Right lobe of liver (tissue), 4 donors: ENCODE results near the gene EXOC2.

Experiments used
- POLR2A ChIP-seq: fragments of 450-650 bp; IDR thresholded peaks from one replicate; pipeline ENCODE4 v1.6.1; 2017; ENCODE audit warnings: antibody characterized with exemption, mild to moderate bottlenecking
- TF ChIP-seq, protein P1 (sequence below), 4 donors: fragments of 200-600 bp in 3 of 4; fragments of 450-650 bp in 1 of 4; IDR thresholded peaks; one replicate each; pipeline versions ENCODE4 v1.5.1 to v1.8.0; 2016 to 2022; ENCODE audit warnings: antibody characterized with exemption in 4 of 4, mild to moderate bottlenecking in 2 of 4
- donor health status: DM: no; HTN: no; CAD: no.
- donor health status: DM: no; HTN: no; CAD: no.
- donor health status: DM: no; HTN: yes; CAD: no.

DNA sequence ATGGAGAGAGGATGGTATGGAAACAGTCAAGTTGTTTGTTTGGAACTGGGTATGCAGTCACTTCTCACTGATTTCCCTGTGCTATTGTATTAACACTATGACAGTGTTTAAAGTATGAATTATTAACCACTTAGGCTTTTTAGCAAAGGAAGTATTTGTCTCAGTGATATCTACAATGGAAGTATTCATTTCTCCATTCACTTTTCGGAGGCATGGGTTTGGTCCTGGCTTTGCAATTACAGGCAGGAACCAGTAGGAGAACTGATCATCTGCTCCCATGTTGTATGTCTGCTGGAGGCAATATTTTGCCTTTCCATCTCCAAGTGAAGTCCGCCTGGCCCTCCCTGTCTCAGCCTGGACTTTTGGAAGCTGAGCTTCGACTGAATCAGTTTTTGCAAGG lies 30.6 kb upstream of the EXOC2 start:
- no peak for TF ChIP-seq POLR2A
- TF ChIP-seq, protein P1, sequence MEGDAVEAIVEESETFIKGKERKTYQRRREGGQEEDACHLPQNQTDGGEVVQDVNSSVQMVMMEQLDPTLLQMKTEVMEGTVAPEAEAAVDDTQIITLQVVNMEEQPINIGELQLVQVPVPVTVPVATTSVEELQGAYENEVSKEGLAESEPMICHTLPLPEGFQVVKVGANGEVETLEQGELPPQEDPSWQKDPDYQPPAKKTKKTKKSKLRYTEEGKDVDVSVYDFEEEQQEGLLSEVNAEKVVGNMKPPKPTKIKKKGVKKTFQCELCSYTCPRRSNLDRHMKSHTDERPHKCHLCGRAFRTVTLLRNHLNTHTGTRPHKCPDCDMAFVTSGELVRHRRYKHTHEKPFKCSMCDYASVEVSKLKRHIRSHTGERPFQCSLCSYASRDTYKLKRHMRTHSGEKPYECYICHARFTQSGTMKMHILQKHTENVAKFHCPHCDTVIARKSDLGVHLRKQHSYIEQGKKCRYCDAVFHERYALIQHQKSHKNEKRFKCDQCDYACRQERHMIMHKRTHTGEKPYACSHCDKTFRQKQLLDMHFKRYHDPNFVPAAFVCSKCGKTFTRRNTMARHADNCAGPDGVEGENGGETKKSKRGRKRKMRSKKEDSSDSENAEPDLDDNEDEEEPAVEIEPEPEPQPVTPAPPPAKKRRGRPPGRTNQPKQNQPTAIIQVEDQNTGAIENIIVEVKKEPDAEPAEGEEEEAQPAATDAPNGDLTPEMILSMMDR (IDR thresholded peaks at IDR 0.05), result no peak
